Kidney (tissue), 14 donors: Measurements from ENCODE around the gene RNU6-9. TPM values are rescaled to one million over a fixed set of nuclear protein-coding genes. Genes with fewer than 3 reads are reported as not detected.
A peak's percentile ranks its signal among the peaks of the same experiment; 100 is the strongest.
"Not testable (repeated sequence)": the region's sequence is repeated elsewhere in the genome, so short reads cannot be mapped to it uniquely, and the experiment has no call there.

ENCODE experiments used
- DNase-seq, 5 donors: peaks; one replicate each; pipeline ENCODE4 v3.0.0-alpha.2; 2013 to 2020
- FAIRE-seq: peaks from 2 replicates; lab custom pipeline; 2012; peaks lifted over from hg19 to GRCh38; lab: Jason Lieb, UNC
- H3K27ac ChIP-seq, 2 donors: one replicate each; pipeline ENCODE4 v1.7.0; 2013; ENCODE audit warnings: low read depth in 2 of 2, low read length in 2 of 2, inconsistent platforms in 1 of 2
- H3K27me3 ChIP-seq: one replicate; pipeline ENCODE4 v1.7.1; 2013; ENCODE audit warnings: low read length, inconsistent platforms; ENCODE audit not compliant: control insufficient read depth, insufficient read depth
- H3K36me3 ChIP-seq, 3 donors: one replicate each; pipeline versions ENCODE4 v1.7.0 to v1.7.1; 2013; ENCODE audit warnings: low read length in 3 of 3, control low read depth in 1 of 3, inconsistent platforms in 1 of 3; ENCODE audit not compliant: insufficient read depth in 3 of 3, control insufficient read depth in 2 of 3
- H3K4me1 ChIP-seq, 3 donors: one replicate each; pipeline versions ENCODE4 v1.7.0 to v1.7.1; 2013; ENCODE audit warnings: low read length in 3 of 3, inconsistent platforms in 1 of 3, low read depth in 1 of 3; ENCODE audit not compliant: control insufficient read depth in 2 of 3, insufficient read depth in 2 of 3
- H3K4me3 ChIP-seq, 3 donors: one replicate each; pipeline versions ENCODE4 v1.7.0 to v1.8.1; 2013; ENCODE audit warnings: low read length in 3 of 3, control low read depth in 1 of 3, inconsistent platforms in 1 of 3
- H3K9ac ChIP-seq, 3 donors: one replicate each; pipeline versions ENCODE4 v1.7.0 to v1.7.1; 2013; ENCODE audit warnings: low read length in 3 of 3, control low read depth in 1 of 3, inconsistent platforms in 1 of 3
- H3K9me3 ChIP-seq, 3 donors: one replicate each; pipeline versions ENCODE4 v1.7.0 to v1.7.1; 2013; ENCODE audit warnings: low read length in 3 of 3, control low read depth in 1 of 3, inconsistent platforms in 1 of 3; ENCODE audit not compliant: control insufficient read depth in 2 of 3, insufficient read depth in 1 of 3
- intact Hi-C: fragments of 100-400 bp; cut with DNase I; formaldehyde crosslinking; loops from one replicate; pipeline ENCODE4 v1.11.1; 2022
- polyA plus RNA-seq: library from polyadenylated mRNA; stranded (reverse); fragments of 350-450 nt; fragmentation: Illumina TruSeq; extraction: RNeasy Lipid Tissue Mini Kit (QIAGEN cat#74804); gene quantifications from one replicate; pipeline ENCODE4 v1.2.3, GENCODE V29; 2014; ENCODE audit warnings: low read depth, low replicate concordance; ENCODE audit not compliant: insufficient read depth
- total RNA-seq: library from RNA; stranded (reverse); fragmentation: NEBNext Ultra II Directional; extraction: Animal tissue kit (Norgen Biotek cat#: 25700); gene quantifications from one replicate; pipeline ENCODE4 v1.2.1, GENCODE V29; 2021
- TF ChIP-seq, protein P1 (sequence below): IDR thresholded peaks from 3 replicates; pipeline ENCODE4 v1.5.1; 2012; ENCODE audit warnings: mild to moderate bottlenecking, moderate library complexity, borderline replicate concordance; ENCODE audit not compliant: insufficient read depth; ENCODE audit errors: extremely low read depth
- donor health status: control.
- donor health status: control.
- donor health status: control.
- donor health status: control.
- donor health status: control.
- donor health status: DM: yes; HTN: yes; CAD: no.
- donor health status: Normal renal cell carcinoma (clear cell type).

Gene RNU6-9
- total and polyA plus RNA-seq, 2 donors from 2014 or later: not detected

DNA sequence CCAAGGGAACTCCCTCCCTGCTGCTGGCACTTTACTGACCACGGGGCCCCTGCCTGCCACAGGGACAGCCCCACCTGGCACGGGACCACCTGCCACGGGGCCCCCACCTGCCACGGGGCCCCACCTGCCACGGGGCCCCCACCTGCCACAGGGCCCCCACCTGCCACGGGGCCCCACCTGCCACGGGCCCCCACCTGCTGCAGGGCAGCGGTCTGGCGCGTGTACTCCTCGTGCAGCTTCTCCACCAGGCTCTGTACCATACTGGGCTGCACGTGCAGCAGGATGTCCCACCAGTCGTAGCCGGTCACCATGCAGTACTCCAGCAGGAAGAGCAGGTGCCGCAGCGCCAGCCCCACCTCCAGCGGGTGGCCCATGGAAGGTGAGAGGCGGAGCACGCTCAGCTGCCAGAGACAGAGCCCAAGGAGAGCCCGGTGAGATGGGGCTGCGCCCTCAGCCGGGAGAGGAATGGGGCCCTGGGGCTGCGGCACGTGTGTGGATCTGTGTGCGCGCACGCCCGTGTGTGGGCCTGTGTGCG, 16.4 kb upstream of the RNU6-9 start:
- Histone ChIP-seq H3K4me1 (peaks cover 0 to 3% (median 0%) of the 10 kb centered on the region in 3 donors), H3K4me3 (no peak overlapping the region), H3K9me3 (no peaks in the 10 kb centered on the region), H3K27ac (no peak overlapping the region), H3K36me3 (peaks cover 2 to 18% (median 2%) of the 10 kb centered on the region in 3 donors), H3K9ac (no peak overlapping the region), H3K27me3 (no peaks in the 10 kb centered on the region)
- TF ChIP-seq, protein P1, sequence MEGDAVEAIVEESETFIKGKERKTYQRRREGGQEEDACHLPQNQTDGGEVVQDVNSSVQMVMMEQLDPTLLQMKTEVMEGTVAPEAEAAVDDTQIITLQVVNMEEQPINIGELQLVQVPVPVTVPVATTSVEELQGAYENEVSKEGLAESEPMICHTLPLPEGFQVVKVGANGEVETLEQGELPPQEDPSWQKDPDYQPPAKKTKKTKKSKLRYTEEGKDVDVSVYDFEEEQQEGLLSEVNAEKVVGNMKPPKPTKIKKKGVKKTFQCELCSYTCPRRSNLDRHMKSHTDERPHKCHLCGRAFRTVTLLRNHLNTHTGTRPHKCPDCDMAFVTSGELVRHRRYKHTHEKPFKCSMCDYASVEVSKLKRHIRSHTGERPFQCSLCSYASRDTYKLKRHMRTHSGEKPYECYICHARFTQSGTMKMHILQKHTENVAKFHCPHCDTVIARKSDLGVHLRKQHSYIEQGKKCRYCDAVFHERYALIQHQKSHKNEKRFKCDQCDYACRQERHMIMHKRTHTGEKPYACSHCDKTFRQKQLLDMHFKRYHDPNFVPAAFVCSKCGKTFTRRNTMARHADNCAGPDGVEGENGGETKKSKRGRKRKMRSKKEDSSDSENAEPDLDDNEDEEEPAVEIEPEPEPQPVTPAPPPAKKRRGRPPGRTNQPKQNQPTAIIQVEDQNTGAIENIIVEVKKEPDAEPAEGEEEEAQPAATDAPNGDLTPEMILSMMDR: no peak
- DNase-seq: no peak
- FAIRE-seq: no peak
- intact Hi-C loops: no loop called here

DNA sequence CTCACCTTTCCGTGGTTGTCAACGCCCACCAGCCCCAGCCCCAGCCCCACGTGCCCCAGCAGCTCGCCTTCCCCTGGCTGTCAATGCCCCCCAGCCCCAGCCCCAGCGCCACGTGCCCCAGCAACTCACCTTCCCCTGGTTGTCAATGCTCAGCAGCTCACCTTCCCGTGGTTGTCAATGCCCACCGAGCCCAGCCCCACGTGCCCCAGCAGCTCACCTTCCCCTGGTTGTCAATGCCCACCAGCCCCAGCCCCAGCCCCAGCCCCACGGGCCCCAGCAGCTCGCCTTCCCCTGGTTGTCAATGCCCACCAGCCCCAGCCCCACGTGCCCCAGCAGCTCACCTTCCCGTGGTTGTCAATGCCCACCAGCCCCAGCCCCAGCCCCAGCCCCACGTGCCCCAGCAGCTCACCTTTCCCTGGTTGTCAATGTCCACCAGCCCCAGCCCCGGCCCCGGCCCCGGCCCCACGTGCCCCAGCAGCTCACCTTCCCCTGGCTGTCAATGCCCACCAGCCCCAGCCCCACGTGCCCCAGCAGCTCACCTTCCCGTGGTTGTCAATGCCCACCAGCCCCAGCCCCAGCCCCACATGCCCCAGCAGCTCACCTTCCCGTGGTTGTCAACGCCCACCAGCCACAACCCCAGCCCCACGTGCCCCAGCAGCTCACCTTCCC, 15.2 kb upstream of the RNU6-9 start:
- H3K4me3 ChIP-seq, intact Hi-C loops, H3K9ac ChIP-seq, H3K27me3 ChIP-seq, H3K27ac ChIP-seq, H3K4me1 ChIP-seq, FAIRE-seq, H3K9me3 ChIP-seq: not testable (repeated sequence)
- peaks cover 2 to 18% (median 2%) of the 10 kb centered on the region in 3 donors for H3K36me3 ChIP-seq
- peak in 1 of 5 donors; percentile 86 for DNase-seq

DNA sequence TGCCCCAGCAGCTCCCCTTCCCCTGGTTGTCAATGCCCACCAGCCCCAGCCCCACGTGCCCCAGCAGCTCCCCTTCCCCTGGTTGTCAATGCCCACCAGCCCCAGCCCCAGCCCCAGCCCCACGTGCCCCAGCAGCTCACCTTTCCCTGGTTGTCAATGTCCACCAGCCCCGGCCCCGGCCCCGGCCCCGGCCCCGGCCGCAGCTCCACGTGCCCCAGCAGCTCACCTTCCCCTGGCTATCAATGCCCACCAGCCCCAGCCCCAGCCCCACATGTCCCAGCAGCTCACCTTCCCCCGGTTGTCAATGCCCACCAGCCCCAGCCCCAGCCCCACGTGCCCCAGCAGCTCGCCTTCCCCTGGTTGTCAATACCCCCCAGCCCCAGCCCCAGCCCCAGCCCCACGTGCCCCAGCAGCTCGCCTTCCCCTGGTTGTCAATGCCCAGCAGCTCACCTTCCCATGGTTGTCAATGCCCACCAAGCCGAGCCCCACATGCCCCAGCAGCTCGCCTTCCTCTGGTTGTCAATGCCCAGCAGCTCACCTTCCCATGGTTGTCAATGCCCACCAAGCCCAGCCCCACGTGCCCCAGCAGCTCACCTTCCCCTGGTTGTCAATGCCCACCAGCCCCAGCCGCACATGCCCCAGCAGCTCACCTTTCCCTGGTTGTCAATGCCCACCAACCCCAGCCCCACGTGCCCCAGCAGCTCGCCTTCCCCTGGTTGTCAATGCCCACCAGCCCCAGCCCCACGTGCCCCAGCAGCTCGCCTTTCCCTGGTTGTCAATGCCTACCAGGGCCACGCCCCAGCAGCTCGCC, 14.3 kb upstream of the RNU6-9 start:
- intact Hi-C loops, H3K4me1 ChIP-seq, H3K27ac ChIP-seq, FAIRE-seq, H3K9ac ChIP-seq, H3K9me3 ChIP-seq, H3K4me3 ChIP-seq, H3K27me3 ChIP-seq: not testable (repeated sequence)
- peaks cover 2 to 12% (median 2%) of the 10 kb centered on the region in 3 donors for H3K36me3 ChIP-seq
- peak in 1 of 5 donors; percentile 86 for DNase-seq

DNA sequence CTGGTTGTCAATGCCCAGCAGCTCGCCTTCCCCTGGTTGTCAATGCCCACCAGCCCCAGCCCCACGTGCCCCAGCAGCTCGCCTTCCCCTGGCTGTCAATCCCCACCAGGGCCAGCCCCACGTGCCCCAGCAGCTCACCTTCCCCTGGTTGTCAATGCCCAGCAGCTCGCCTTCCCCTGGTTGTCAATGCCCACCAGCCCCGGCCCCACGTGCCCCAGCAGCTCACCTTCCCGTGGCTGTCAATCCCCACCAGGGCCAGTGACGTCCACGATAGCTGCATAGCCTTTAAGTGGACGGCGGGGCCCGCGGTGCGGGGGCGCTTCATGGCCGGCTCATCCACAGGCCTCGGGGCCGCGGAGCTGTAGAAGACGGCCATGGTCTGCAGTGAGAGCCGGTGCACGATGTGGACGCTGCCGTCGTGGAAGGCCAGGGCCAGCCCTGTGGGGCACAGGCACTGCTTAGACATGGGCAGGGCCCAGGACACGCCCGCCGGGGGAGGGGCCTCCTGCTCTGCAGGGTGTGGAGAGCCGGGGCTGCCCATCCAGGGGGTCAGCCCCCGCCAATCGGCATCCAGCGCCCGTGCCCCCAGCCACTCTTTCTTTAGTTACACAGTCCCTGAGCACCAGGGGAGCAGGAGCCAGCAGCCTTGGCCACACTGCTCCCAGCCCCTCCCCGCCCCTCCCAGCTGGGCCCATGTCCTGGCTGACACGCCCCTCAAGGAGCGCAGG, 13.4 kb upstream of the RNU6-9 start:
- intact Hi-C loops: no loop called here
- TF ChIP-seq, protein P1: no peak

More for the DNA sequence above, 13.4 kb upstream of the RNU6-9 start:
- Histone ChIP-seq H3K27me3 (no peaks in the 10 kb centered on the region), H3K9ac (no peak overlapping the region), H3K36me3 (peaks cover 2 to 17% (median 2%) of the 10 kb centered on the region in 3 donors), H3K4me1 (no peaks in the 10 kb centered on the region), H3K9me3 (no peaks in the 10 kb centered on the region), H3K27ac (no peak overlapping the region), H3K4me3 (no peak overlapping the region)
- FAIRE-seq (no peak), DNase-seq (peak in 1 of 5 donors; percentile 80)
